ENCODE data around the gene NIM1K. TPM values are rescaled to one million over a fixed set of nuclear protein-coding genes. Genes with fewer than 3 reads are reported as not detected.
"Not testable (repeated sequence)": the region's sequence is repeated elsewhere in the genome, so short reads cannot be mapped to it uniquely, and the experiment has no call there.

NIM1K gene
- total and polyA plus RNA-seq, 2 donors from 2014 or later, result 0.32 to 0.60 TPM

- FAIRE-seq, result no peak
- Histone ChIP-seq H3K27ac (ENCODE audit: low read depth in 2 of 2, low read length in 2 of 2) (no peak overlapping the region), H3K27me3 (ENCODE audit: control insufficient read depth, insufficient read depth, low read length) (no peaks in the 10 kb centered on the region), H3K9ac (ENCODE audit: low read length in 3 of 3) (no peak overlapping the region), H3K4me1 (ENCODE audit: control insufficient read depth in 2 of 3, insufficient read depth in 2 of 3, low read depth in 1 of 3, low read length in 3 of 3) (no peaks in the 10 kb centered on the region), H3K4me3 (ENCODE audit: low read length in 3 of 3) (no peak overlapping the region), H3K9me3 (ENCODE audit: control insufficient read depth in 2 of 3, insufficient read depth in 1 of 3, low read length in 3 of 3) (no peaks in the 10 kb centered on the region), H3K36me3 (ENCODE audit: control insufficient read depth in 2 of 3, insufficient read depth in 3 of 3, low read length in 3 of 3) (peaks cover 0 to 7% (median 5%) of the 10 kb centered on the region in 3 donors)
- no peak for TF ChIP-seq CTCF (IDR thresholded peaks at IDR 0.05; ENCODE audit: borderline replicate concordance, extremely low read depth, insufficient read depth)
- no peak for DNase-seq
- intact Hi-C loops (cut with DNase I), result no loop called here
Measured at GRCh38 chr5:43157068-43157467, 35.0 kb upstream of the NIM1K start.

GRCh38 chr5:43161244-43161643 lies 30.8 kb upstream of the NIM1K start:
- H3K27ac ChIP-seq (ENCODE audit: low read depth in 2 of 2, low read length in 2 of 2), result no peak overlapping the region
- no peak for FAIRE-seq

GRCh38 chr5:43164801-43165200 lies 27.2 kb upstream of the NIM1K start:
- H3K4me1 ChIP-seq (ENCODE audit: control insufficient read depth in 2 of 3, insufficient read depth in 2 of 3, low read depth in 1 of 3, low read length in 3 of 3); H3K9ac ChIP-seq (ENCODE audit: low read length in 3 of 3); H3K9me3 ChIP-seq (ENCODE audit: control insufficient read depth in 2 of 3, insufficient read depth in 1 of 3, low read length in 3 of 3); H3K4me3 ChIP-seq (ENCODE audit: low read length in 3 of 3); DNase-seq; H3K27me3 ChIP-seq (ENCODE audit: control insufficient read depth, insufficient read depth, low read length); H3K27ac ChIP-seq (ENCODE audit: low read depth in 2 of 2, low read length in 2 of 2); intact Hi-C loops (cut with DNase I); FAIRE-seq: not testable (repeated sequence)
- H3K36me3 ChIP-seq (ENCODE audit: control insufficient read depth in 2 of 3, insufficient read depth in 3 of 3, low read length in 3 of 3), result peaks cover 0 to 16% (median 7%) of the 10 kb centered on the region in 3 donors

More at GRCh38 chr5:43161244-43161643, 30.8 kb upstream of the NIM1K start:
- Histone ChIP-seq H3K27me3 (ENCODE audit: control insufficient read depth, insufficient read depth, low read length) (no peaks in the 10 kb centered on the region), H3K9me3 (ENCODE audit: control insufficient read depth in 2 of 3, insufficient read depth in 1 of 3, low read length in 3 of 3) (no peaks in the 10 kb centered on the region), H3K4me3 (ENCODE audit: low read length in 3 of 3) (no peak overlapping the region), H3K4me1 (ENCODE audit: control insufficient read depth in 2 of 3, insufficient read depth in 2 of 3, low read depth in 1 of 3, low read length in 3 of 3) (no peaks in the 10 kb centered on the region), H3K36me3 (ENCODE audit: control insufficient read depth in 2 of 3, insufficient read depth in 3 of 3, low read length in 3 of 3) (peaks cover 0 to 16% (median 7%) of the 10 kb centered on the region in 3 donors), H3K9ac (ENCODE audit: low read length in 3 of 3) (no peak overlapping the region)
- no peak for DNase-seq
- intact Hi-C loops (cut with DNase I), result no loop called here
- TF ChIP-seq CTCF (IDR thresholded peaks at IDR 0.05; ENCODE audit: borderline replicate concordance, extremely low read depth, insufficient read depth), result no peak

GRCh38 chr5:43165323-43165722 lies 26.7 kb upstream of the NIM1K start:
- FAIRE-seq, result no peak
- peaks cover 0 to 16% (median 7%) of the 10 kb centered on the region in 3 donors for H3K36me3 ChIP-seq (ENCODE audit: control insufficient read depth in 2 of 3, insufficient read depth in 3 of 3, low read length in 3 of 3)

More at GRCh38 chr5:43165323-43165722, 26.7 kb upstream of the NIM1K start:
- H3K9ac ChIP-seq (ENCODE audit: low read length in 3 of 3), result no peak overlapping the region
- TF ChIP-seq CTCF (IDR thresholded peaks at IDR 0.05; ENCODE audit: borderline replicate concordance, extremely low read depth, insufficient read depth), result no peak
- DNase-seq, result no peak
- no peaks in the 10 kb centered on the region for H3K27me3 ChIP-seq (ENCODE audit: control insufficient read depth, insufficient read depth, low read length)
- H3K4me1 ChIP-seq (ENCODE audit: control insufficient read depth in 2 of 3, insufficient read depth in 2 of 3, low read depth in 1 of 3, low read length in 3 of 3), result no peaks in the 10 kb centered on the region
- no peak overlapping the region for H3K27ac ChIP-seq (ENCODE audit: low read depth in 2 of 2, low read length in 2 of 2)
- intact Hi-C loops (cut with DNase I), result no loop called here
- H3K9me3 ChIP-seq (ENCODE audit: control insufficient read depth in 2 of 3, insufficient read depth in 1 of 3, low read length in 3 of 3), result no peaks in the 10 kb centered on the region
- H3K4me3 ChIP-seq (ENCODE audit: low read length in 3 of 3), result no peak overlapping the region

All from kidney (tissue), 14 donors.